Neural progenitor cell (in vitro differentiated cells): ENCODE measurements around the gene OR10A6. TPM values are rescaled to one million over a fixed set of nuclear protein-coding genes. Genes with fewer than 3 reads are reported as not detected.

Source experiments
- DNase-seq: peaks from one replicate; pipeline ENCODE4 v3.0.0-alpha.2; 2016; ENCODE audit warnings: low spot score
- H2AFZ ChIP-seq: fragments of 200-600 bp; sonication (generic); replicated peaks from 2 replicates; pipeline ENCODE4 v1.6.1; 2016; ENCODE audit warnings: antibody characterized with exemption
- H3F3A ChIP-seq: fragments of 200-600 bp; sonication (generic); 2 replicates; pipeline ENCODE4 v1.6.1; 2016; ENCODE audit warnings: antibody characterized with exemption, low read depth
- H3K27ac ChIP-seq: fragments of 200-600 bp; sonication (generic); 2 replicates; pipeline ENCODE4 v1.5.1; 2016; ENCODE audit warnings: mild to moderate bottlenecking
- H3K27me3 ChIP-seq: fragments of 200-600 bp; sonication (generic); 2 replicates; pipeline ENCODE4 v1.6.1; 2016; ENCODE audit warnings: mild to moderate bottlenecking, moderate library complexity
- H3K36me3 ChIP-seq: fragments of 200-600 bp; sonication (generic); 2 replicates; pipeline ENCODE4 v1.5.1; 2016
- H3K4me1 ChIP-seq: fragments of 200-600 bp; sonication (generic); 2 replicates; pipeline ENCODE4 v1.6.1; 2016; ENCODE audit warnings: mixed run types
- H3K4me2 ChIP-seq: fragments of 200-600 bp; sonication (generic); 2 replicates; pipeline ENCODE4 v1.6.1; 2016
- H3K4me3 ChIP-seq: fragments of 200-600 bp; sonication (generic); 2 replicates; pipeline ENCODE4 v1.5.1; 2016
- H3K79me2 ChIP-seq: fragments of 200-600 bp; sonication (generic); 2 replicates; pipeline ENCODE4 v1.6.1; 2016; ENCODE audit warnings: low read depth
- H3K9ac ChIP-seq: fragments of 200-600 bp; sonication (generic); 2 replicates; pipeline ENCODE4 v1.6.1; 2016
- H3K9me3 ChIP-seq: fragments of 200-600 bp; sonication (generic); 2 replicates; pipeline ENCODE4 v1.5.1; 2016; ENCODE audit warnings: low read depth
- H4K20me1 ChIP-seq: fragments of 200-600 bp; sonication (generic); 2 replicates; pipeline ENCODE4 v1.6.1; 2016; ENCODE audit warnings: low read depth
- H3K27ac Mint-ChIP-seq: 3 replicates; pipeline ENCODE4 v1.8.0; 2021; ENCODE audit warnings: mixed read lengths
- H3K27me3 Mint-ChIP-seq: 2 replicates; pipeline ENCODE4 v1.8.0; 2022; ENCODE audit warnings: low read depth, mild to moderate bottlenecking, inconsistent platforms, moderate library complexity, mixed read lengths; ENCODE audit not compliant: insufficient read depth
- H3K36me3 Mint-ChIP-seq: 3 replicates; pipeline ENCODE4 v1.8.0; 2021; ENCODE audit warnings: mixed read lengths
- H3K4me1 Mint-ChIP-seq: 3 replicates; pipeline ENCODE4 v1.8.0; 2021; ENCODE audit warnings: mixed read lengths
- H3K4me3 Mint-ChIP-seq: 3 replicates; pipeline ENCODE4 v1.8.0; 2021; ENCODE audit warnings: mild to moderate bottlenecking, moderate library complexity, mixed read lengths
- H3K9me3 Mint-ChIP-seq: 3 replicates; pipeline ENCODE4 v1.8.0; 2020; ENCODE audit warnings: mixed read lengths
- CTCF ChIP-seq: fragments of 200-600 bp; sonication (generic); IDR thresholded peaks from 2 replicates; pipeline ENCODE4 v1.5.1; 2017; ENCODE audit warnings: antibody characterized with exemption, mild to moderate bottlenecking
- EZH2 ChIP-seq: fragments of 200-600 bp; sonication (generic); IDR thresholded peaks from 2 replicates; pipeline ENCODE4 v1.6.1; 2017; ENCODE audit warnings: antibody characterized with exemption, mild to moderate bottlenecking, moderate library complexity
- EZH2phosphoT487 ChIP-seq: fragments of 200-600 bp; sonication (generic); IDR thresholded peaks from 2 replicates; pipeline ENCODE4 v1.6.1; 2017; ENCODE audit warnings: antibody characterized with exemption
- total RNA-seq: library from RNA; depleted of rRNA; stranded (reverse); fragments of >200 nt; gene quantifications from 2 replicates; pipeline ENCODE4 v1.2.3, GENCODE V29; 2015; ENCODE audit warnings: low replicate concordance

The OR10A6 gene
- total RNA-seq, 1 donor from 2014 or later, result not detected

DNA sequence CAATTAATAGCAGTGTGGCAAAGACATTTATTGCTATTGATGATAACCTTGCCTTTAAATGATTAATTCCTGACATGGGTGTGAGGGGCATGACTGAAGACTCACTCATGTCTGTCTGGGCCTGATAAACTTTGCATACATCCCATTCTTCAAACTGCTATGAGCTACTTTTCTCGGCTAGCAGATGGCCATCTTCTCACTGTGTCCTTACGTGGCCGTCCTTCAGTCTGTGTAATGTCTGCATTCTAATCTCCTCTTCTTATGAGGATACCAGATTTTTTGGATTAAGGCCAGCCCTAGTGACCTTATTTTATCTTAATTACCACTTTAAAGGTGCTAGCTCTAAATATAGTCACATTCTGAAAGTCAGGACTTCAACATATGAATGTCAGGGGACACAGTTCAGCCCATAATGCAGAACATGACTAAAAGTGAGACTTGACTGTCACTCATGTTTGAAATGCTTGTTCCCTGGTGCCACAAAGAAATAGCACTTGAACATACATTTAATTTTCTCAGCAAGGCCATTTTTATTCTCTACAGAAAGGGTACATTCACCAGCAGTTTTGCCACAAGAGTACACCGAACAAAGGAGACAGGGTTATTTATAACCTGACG is 32.3 kb downstream of the OR10A6 start:
- Histone ChIP-seq H3K9me3 (no peaks in the 10 kb centered on the region), H2AFZ (no peak overlapping the region), H3K9ac (no peak overlapping the region), H3K27me3 (no peaks in the 10 kb centered on the region), H3K4me3 (no peak overlapping the region), H4K20me1 (no peaks in the 10 kb centered on the region), H3K36me3 (no peaks in the 10 kb centered on the region), H3K4me2 (no peak overlapping the region), H3F3A (no peaks in the 10 kb centered on the region), H3K79me2 (no peaks in the 10 kb centered on the region), H3K27ac (no peak overlapping the region), H3K4me1 (peaks cover 2% of the 10 kb centered on the region)
- H3K36me3 Mint-ChIP-seq, result peaks cover 2% of the 10 kb centered on the region
- no peak for DNase-seq
- peaks cover 10% of the 10 kb centered on the region for H3K4me1 Mint-ChIP-seq
- no peak for TF ChIP-seq EZH2
- no peak for TF ChIP-seq CTCF
- no peak for TF ChIP-seq EZH2phosphoT487
- peaks cover 2% of the 10 kb centered on the region for H3K27me3 Mint-ChIP-seq
- H3K27ac Mint-ChIP-seq, result no peak overlapping the region
- H3K9me3 Mint-ChIP-seq, result peaks cover 6% of the 10 kb centered on the region
- no peak overlapping the region for H3K4me3 Mint-ChIP-seq

DNA sequence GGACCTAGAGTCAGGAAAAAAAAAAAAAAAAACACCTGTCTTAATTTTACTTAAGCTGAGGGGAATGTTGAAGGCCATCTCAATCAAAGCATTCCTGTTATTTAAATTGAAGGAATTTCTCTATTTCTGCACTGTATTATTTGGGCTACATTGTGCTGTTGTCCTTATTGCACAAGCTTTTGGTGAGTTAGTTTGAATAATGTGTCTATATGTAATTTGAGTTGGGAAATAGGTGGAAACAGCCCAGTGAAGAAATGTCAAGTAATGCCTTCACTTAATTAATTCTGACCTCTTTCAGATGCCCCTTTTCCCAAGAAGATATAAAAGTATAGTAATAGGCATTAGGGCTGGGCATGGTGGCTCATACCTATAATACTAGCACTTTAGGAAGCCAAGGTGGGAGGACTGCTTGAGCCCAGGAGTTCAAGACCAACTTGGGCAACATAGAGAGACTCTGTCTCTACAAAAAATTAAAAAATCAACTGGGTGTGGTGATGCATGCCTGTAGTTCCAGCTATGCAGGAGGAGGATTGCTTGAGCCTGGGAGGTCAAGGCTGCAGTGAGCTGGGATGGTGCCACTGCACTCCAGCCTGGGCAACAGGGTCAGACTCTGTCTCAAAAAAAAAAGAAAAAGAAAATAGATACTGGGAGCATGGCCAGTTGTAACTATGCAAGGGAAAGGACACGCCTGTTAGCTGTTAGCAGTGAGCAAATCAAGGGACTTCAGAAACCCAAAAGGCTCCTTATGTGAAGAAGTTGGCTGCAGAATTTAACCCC is 34.9 kb downstream of the OR10A6 start:
- Histone ChIP-seq H3K4me1 (no peaks in the 10 kb centered on the region), H3K9me3 (no peaks in the 10 kb centered on the region), H2AFZ (no peak overlapping the region), H4K20me1 (no peaks in the 10 kb centered on the region), H3K36me3 (no peaks in the 10 kb centered on the region), H3K27me3 (no peaks in the 10 kb centered on the region), H3K4me3 (no peak overlapping the region), H3K9ac (no peak overlapping the region), H3F3A (no peaks in the 10 kb centered on the region), H3K27ac (no peak overlapping the region), H3K4me2 (no peak overlapping the region), H3K79me2 (no peaks in the 10 kb centered on the region)
- Mint-ChIP-seq H3K27ac (no peak overlapping the region), H3K27me3 (peaks cover 2% of the 10 kb centered on the region), H3K36me3 (peaks cover 2% of the 10 kb centered on the region), H3K4me1 (peaks cover 19% of the 10 kb centered on the region), H3K4me3 (no peak overlapping the region), H3K9me3 (peaks cover 6% of the 10 kb centered on the region)
- DNase-seq, result no peak
- TF ChIP-seq CTCF (no peak), EZH2phosphoT487 (no peak), EZH2 (no peak)

DNA sequence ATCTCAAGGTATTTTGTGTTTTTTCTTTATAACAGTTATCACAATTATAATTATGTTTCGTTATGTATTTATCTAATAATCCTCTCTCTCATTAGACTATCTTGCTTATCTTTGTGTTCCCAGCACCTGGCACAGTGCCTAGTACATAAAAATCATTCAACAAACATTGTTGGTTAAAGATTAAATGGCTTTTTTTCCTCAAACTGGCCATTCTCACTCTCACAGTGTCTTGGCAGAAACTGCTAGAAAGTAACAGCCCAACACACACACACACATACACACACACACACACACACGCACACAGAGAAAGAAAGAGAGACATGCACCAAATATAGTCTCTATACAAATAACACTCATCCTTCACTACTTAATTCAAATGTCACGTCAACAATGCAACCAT is 36.8 kb downstream of the OR10A6 start:
- no peak for DNase-seq
- H3K4me2 ChIP-seq, result no peak overlapping the region
- Mint-ChIP-seq H3K36me3 (peaks cover 2% of the 10 kb centered on the region), H3K27me3 (peaks cover 2% of the 10 kb centered on the region), H3K4me1 (peaks cover 34% of the 10 kb centered on the region), H3K4me3 (no peak overlapping the region), H3K27ac (no peak overlapping the region), H3K9me3 (peaks cover 3% of the 10 kb centered on the region)
- no peak overlapping the region for H3K27ac ChIP-seq
- H3K79me2 ChIP-seq, result no peaks in the 10 kb centered on the region
- H2AFZ ChIP-seq, result no peak overlapping the region
- TF ChIP-seq EZH2phosphoT487 (no peak), EZH2 (no peak), CTCF (no peak)
- no peaks in the 10 kb centered on the region for H3K9me3 ChIP-seq
- H3K4me3 ChIP-seq, result no peak overlapping the region
- no peaks in the 10 kb centered on the region for H3F3A ChIP-seq
- no peaks in the 10 kb centered on the region for H4K20me1 ChIP-seq
- no peaks in the 10 kb centered on the region for H3K36me3 ChIP-seq
- H3K4me1 ChIP-seq, result no peaks in the 10 kb centered on the region
- no peaks in the 10 kb centered on the region for H3K27me3 ChIP-seq
- H3K9ac ChIP-seq, result no peak overlapping the region
